HG03457 (cell line): ENCODE data around the gene TXK.

ENCODE experiments used
- ATAC-seq: cut with Tn5 transposase; IDR thresholded peaks from one replicate; pipeline ENCODE4 v1.9.1; 2021; ENCODE audit warnings: moderate number of reproducible peaks; ENCODE audit not compliant: unreplicated experiment

The TXK gene

DNA sequence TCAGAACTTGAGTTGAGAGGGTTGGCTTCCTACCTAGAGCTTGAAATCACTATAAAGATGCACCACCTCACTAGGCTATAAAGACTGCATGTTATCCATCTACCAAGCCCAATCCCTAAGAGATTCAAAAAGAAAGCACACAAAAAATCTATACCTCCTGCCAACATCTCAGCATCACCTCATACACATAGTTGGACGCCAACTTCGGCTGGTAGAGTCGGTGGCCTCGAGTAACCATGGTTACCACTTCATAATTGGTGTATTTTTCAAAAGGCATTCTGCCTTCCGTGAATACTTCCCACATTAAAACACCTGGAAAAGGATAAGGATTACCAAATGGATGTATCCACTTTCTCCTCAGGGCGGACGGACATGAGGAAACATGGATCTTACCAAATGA is 4.5 kb upstream of the TXK start:
- ATAC-seq = no peak

DNA sequence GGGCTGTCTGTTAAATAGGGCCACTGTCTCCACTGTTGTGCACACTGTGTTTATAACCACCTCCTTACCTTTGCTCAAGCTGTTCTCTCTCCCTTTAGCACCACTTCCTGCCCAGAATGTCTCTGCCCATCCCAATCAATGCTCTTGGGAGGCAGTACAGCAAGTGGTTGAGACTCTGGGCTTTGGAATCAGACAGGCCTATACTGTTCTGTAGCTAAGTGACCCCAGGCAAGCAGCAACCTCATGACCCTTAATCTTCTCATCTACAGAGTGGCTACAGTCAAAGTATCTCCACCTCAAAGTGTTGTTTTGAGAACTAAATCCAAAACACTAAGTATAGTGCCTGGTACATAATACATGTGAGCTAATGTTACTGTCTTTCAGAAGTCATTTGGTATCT is 3.8 kb upstream of the TXK start:
- ATAC-seq = no peak

DNA sequence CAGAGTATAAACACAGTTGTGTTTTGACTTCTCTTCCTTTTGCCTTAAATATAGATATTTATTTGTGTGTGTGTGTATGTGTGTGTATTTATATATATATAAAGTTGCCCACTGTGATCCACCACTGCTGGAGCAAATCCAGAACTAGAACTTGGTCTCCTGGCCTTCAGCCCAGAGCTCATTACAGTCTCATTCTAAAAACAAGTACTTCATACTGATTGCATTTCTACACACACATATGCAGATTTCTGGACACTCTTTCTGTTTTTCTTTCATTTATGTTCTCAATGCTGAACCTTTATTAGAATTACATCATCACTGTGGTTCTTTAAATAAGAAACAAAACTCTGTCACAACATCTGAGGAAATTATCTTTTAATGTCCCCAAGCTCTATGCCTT is 381 bp downstream of the TXK start:
- ATAC-seq = no peak

DNA sequence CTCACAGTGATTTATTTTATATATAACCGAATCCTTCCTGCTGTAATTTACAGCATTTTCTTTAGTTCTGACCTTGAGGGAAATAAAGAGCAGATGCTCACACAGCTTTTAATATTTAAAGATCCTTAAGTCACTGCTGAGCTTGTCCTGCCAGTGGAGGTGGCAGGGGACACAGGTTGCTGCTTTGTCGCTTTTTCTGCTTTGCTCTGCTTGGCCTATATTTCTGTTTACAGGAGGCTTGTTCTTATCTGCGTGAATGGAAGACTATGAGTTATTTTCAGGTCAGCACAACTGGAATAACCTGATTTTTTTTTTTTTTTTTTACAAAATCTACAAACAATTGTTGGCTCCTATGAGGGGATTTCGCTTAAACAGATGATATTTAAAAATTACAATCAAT is 2.3 kb downstream of the TXK start:
- no peak for ATAC-seq

DNA sequence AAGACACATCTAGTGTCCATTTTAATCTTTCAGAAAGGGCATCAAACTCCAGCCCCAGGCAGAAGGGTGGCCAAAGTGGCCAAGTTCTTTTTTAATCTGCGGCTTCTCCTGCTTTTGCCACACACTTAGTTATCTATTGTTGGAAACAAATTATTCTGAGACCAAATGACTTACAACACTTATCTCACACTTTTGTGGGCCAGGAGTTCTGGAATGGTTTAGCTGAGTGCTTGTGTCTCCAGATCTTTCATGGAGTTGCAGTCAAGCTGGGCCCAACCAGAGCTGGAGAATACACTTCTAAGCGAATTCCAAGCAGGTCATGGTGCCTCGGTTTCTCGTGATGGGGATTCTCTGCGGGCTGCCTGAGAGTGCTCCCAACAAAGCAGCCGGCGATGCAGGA is 4.0 kb downstream of the TXK start:
- ATAC-seq = no peak

DNA sequence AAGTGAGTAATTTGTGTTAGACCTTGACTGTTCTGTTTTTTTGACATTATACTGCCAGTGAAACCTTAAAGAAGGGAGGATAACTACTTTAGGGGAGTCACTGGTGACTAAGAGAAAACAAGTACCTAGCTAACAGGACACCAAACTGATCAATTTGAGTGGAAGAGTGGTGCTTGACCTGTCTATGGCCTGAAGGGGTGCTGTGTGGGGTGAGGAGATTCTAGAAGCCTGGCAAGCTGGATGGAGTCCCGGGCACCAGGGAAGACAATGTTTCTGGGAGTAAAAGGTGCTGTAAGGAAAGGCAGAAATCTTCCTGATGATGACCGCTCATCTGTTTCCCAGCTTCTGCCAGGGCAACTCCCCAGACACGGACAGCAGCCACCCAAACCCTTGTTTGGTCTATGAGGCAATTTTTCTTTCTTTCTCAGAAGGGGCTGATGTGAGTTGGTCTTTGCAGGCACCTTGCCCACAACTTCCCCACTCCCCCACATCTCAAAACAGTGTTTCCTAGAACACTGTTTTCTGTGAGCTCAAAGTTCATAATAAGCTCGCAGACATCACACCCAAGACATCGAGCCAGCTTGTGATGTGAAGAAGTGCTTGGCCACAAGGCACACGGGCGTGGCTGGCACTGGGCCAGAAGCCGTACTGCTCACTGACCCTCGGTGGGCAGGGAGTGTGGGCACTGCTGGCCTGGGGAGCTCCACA is 4.6 kb downstream of the TXK start:
- no peak for ATAC-seq

DNA sequence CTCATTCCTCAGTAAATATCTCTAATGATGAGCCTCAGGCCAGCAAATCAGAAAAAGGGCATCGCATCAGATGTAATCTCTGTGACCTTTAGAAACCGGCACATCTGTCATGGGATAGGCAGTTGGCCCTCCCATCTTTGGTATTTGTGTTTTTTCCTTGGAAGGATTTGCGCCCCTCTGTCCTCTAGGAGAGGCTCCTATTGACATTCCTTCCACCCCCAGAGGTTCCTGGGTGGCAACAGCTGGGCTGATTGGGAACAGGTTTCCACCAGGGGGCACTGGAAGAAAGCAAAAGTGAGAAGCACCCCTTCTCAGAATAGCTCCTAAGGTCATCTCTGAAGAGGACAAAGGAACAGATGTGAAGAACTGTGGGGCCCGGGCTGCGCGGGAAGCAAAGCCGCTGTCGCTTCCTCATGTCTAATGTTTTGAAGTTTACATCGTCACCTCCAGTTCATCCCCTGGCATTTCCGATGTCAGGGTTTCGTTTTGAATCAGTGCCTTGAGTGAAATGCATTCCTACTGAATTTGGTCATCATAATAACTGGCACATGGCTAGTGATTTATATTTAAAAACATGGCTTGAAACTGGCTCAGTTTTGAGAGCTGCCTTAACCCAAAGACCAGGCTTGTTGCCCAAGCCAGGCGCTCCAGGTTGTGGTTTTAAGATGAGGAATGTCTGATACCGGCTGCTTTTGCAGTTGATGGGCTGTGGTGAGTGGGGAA is 6.2 kb downstream of the TXK start:
- ATAC-seq = peak; percentile 75

DNA sequence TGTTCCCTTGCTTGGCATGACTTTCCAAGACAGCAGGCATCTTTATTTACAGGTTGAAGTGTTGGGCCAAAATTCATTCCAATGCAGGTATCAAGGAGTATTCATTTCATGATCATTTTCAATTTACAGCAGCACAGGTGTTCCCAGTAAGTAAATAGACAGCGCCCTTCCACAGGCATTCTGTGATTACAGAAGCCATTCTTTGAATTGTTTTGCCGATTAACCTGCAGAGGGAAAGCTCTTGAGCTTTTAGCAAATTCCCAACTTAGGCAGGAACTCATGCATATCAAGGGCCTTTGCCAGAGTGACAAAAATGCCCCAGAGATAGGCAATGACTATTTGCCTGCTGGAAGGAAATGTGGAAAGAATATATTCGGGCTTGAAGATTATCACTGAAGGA is 6.8 kb downstream of the TXK start:
- no peak for ATAC-seq

DNA sequence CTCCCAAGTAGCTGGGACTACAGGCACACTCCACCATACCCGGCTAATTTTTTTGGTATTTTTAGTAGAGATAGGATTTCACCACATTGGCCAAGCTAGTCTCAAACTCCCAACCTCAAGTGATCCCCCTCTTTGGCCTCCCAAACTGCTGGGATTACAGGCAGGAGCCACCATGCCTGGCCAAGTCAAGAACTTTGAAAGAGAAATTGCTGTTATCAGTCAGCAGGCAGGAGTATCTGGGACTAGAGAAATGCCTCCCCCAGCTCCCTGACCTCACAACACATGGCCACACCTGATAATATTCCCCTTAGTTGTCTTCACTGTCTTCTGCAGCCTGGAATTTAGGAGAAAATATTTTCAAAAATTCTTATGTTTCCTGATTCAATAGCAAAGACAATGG is 7.4 kb downstream of the TXK start:
- no peak for ATAC-seq

DNA sequence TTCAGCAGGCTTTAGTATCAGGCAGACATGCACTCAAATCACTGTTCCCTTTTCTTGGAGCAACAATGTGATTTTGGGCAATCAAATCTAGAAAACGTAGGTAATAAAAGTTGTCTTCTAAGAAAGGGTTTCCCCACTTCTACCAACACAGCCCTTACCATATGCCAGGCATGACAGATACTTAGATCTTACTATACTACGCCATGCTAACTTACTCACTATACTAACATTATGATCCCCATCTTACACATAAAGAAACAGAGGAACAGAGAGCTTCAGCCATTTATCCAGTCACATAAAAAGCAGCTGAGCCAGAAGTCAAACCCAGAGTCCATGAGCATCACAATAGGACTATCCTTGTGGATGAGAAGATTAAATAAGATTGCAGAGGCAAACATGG is 9.2 kb downstream of the TXK start:
- no peak for ATAC-seq

DNA sequence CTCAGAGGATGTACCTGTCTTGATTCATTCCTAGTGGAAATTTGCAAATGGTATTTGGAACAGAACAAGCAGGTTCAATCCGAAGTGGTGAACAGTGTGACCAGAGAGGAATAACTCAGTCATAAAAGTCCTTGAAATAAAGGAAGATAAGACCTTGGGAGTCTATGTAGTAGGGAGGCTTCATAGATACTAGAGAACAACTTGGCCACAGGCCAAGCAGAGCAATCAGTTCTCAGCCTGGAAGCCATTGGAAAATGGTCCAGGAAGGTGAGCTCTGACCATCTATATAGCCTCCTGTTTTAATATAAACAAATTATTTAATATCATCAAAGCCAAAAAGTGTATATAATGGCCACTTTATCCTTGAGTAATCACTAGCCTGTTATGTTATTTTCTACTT is 11.3 kb downstream of the TXK start:
- ATAC-seq = no peak

DNA sequence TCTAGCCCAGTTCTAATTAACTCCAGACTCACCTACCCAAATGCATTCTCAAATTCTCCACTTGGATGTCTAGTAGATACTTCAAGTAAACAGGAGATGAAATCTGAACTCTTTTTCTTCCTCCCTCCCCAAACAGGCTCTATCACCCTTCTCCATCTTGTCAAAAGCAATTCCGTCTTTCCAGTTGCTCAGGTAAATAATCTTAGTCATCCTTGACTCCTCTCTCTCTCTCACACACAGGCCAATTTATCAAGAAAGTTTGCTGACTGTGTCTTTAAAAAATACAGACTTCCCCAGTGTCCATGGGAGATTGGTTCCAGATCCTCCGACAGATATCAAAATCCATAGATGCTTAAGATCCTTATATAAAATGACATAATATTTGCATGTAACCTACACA is 12.9 kb downstream of the TXK start:
- no peak for ATAC-seq

DNA sequence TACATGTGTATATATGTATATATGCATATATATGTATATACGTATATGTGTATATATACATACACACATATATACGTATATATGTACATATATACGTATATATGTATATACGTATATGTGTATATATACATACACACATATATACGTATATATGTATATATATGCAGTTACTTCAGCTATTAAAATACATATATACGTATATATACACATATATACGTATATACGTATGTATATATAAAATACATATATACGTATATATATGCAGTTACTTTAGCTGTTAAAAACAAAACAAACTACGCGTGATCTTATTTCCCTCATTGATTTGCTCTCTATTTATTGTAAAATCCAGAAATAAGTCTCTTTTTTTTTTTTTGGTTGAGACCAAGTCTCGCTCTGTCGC is 13.9 kb downstream of the TXK start:
- no peak for ATAC-seq

DNA sequence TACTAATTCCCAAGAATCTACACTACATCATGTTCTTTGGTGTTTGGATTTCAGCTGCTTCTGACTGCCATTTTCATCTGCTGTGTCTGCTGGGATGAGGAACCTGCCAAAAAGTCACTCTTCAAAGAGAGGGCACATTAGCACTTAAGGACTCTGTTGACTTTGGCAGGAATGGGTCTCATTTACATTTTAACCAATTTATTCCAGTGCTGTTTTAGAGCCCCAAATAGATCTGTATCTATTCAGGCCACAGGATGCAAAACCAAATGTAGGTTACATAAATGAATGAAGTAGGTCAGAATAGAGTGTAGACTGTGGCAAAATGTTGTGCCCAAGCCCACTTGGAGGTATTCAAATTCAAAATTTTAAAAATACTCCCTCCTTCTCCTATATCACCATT is 14.4 kb downstream of the TXK start:
- no peak for ATAC-seq

DNA sequence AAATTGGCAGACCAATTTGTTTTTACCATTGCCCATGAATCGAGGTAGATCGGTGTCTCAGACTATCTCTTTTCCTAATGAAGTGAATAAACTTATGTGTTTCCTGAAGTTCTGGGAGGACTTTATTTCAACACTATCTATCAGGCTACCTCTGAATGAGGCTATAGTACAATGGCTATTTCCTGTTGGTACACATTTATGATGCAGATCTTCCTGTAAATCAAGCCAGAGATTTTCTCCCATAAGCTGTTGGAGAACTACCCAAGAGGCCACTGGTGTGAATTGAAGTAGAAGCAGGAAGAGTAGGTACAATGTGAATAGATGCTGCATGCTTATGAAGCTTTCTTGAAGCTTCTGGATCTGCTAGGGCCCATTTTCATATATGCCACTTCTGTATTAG is 16.0 kb downstream of the TXK start:
- no peak for ATAC-seq

DNA sequence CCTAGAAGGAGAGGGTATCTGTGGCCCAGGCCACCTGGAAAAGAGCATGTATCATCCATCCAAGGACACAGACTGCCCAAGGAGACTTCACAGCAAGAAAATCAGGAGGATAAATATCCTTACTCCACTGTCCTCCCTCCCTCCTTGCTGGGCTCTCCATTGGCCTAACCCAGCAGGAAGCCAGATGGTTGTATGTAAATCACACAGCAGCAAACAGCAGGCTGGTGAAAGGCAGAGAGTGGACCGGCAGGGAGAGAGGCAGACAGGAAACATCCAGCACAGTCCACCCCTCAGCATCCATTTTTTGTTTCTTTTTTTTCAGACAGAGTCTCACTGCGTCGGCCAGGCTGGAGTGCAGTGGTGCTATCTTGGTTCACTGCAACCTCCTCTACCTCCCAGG is 17.5 kb downstream of the TXK start:
- no peak for ATAC-seq

DNA sequence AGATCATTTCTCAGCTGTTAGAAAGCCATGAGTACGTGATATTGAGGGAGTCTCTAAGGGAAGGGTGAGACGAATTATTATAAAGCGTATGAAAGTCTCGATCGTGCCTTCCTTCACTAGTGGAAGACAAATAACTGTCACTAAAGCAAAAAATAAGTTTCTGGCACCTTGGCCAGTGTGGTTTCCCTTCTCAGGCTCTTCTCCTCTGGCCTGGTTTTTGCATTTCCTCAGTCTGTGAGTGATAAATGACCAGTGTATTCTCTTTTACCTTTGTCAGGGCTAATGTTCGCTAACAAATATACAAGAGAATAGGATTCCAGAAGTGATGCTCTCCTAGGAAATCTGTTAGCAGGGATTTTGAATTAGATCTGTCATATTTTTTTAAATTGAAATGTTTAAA is 19.6 kb downstream of the TXK start:
- ATAC-seq = no peak

DNA sequence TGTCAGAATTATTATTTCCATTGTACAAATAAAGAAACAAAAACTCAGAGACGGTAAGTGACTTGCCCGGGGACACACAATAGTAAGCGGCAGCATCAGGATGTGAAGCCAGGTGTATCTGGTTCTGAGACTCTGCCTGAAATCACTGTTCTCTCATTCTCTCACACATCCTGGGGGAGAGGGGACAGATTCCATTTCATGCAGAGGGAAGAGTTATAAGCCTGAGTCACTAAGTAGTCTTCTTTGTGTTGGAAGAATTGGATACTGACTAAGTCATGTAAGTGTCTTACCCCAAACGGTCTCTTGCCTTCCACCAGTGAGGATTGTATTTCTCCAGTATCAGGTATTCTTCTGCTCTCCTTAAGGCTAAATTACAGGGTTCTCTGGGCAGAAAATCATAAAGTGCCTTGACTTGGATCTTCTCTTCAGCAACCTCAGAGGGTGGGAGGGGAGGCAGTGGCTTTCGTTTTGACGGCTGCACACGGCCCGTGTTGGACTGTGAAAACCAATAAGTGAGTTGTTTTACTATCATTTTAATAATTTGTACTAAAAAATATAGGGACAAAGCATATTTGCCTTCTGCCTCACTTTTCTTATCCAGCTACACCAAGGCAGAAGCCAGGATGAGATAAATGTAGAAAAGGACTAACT is 21.9 kb downstream of the TXK start:
- ATAC-seq = no peak

DNA sequence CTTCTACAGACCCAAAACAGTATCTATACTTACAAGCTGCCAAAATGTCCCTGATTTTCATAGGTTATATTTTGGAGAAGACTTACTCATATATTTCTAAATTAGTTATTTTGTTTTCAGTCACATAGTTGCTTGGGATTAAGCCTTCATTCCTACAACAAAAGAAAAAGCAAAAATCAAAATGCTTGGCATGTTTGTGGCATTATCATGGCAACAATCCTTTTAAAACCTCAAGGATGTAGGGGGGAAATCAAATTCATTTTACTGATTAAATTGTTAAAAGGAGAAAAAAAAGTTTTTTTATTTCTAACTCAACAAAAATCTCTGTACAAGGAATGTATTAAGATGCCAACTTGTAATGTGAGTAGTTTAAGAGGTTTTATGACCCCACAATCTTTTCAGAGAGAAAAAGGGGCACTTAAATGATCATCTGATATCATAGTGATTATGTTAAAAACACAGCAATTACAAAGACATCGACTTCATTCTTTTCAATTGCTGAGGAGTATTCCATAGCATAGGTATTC is 23.5 kb downstream of the TXK start:
- no peak for ATAC-seq

DNA sequence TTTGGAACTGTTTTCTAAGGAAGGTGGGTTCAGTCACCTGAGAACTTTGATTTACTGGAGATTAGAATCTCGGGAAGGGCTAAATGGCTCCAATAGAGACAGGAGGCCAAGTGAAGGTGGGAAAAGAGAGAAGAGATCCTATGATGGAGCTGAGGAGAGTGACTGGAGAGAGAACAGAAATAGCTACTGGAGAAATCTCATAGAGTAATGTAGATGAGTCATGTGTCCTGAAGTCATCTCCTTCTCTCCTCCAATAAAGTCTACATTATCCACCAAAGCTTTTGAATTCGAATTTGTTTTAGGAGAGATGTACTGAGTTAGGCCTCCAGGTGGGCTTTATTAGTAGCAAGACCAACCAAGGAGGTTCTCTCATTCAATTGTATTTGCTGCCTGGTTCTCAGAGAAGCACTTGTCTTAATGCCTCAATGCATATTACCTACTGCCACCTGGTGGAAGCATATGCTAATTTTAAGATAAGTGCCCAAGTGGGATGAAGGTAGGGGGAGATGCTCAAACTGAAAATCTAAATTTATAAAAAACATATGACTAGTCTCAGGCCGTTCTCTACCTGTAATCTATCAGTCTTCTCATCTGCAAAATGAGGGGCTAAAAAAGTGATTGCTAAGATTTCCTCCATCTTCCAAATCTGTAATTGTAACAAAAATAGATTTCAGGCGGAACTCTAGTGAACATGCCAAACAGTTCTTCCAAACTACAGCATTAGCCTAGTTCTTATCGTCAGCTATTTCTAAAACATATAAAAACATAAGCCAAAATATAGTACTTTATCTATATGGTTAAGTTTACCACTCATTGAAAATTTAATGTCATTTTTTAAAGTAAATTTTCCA is 24.4 kb downstream of the TXK start:
- no peak for ATAC-seq
